AG09309 (cell line): ENCODE data around the gene MUCL3.

Experiments
- DNase-seq: peaks from one replicate; pipeline ENCODE4 v3.0.0-alpha.2; 2010; ENCODE audit warnings: low read depth
- H3K4me3 ChIP-seq: 2 replicates; pipeline ENCODE4 v1.5.1; 2011; ENCODE audit warnings: mild to moderate bottlenecking, low read depth, low read length, moderate library complexity; ENCODE audit not compliant: control insufficient read depth
- CTCF ChIP-seq: IDR thresholded peaks from 2 replicates; pipeline ENCODE4 v1.5.1; 2011; ENCODE audit warnings: mild to moderate bottlenecking, low read depth, low read length, inconsistent platforms; ENCODE audit not compliant: insufficient read depth, control insufficient read depth; ENCODE audit errors: missing control alignments

MUCL3 gene

GRCh38 chr6:30939473-30939872 is 1.3 kb upstream of the MUCL3 start:
- no peak for DNase-seq
- TF ChIP-seq CTCF: no peak
- H3K4me3 ChIP-seq: no peak overlapping the region

- DNase-seq: peak; percentile 43
- peak; percentile 76 for TF ChIP-seq CTCF
- H3K4me3 ChIP-seq: no peak overlapping the region
Measured at GRCh38 chr6:30942338-30943060, 1.7 kb downstream of the MUCL3 start.

GRCh38 chr6:30944051-30944450 is 3.3 kb downstream of the MUCL3 start:
- no peak for TF ChIP-seq CTCF
- DNase-seq: no peak
- H3K4me3 ChIP-seq: no peak overlapping the region

DNA sequence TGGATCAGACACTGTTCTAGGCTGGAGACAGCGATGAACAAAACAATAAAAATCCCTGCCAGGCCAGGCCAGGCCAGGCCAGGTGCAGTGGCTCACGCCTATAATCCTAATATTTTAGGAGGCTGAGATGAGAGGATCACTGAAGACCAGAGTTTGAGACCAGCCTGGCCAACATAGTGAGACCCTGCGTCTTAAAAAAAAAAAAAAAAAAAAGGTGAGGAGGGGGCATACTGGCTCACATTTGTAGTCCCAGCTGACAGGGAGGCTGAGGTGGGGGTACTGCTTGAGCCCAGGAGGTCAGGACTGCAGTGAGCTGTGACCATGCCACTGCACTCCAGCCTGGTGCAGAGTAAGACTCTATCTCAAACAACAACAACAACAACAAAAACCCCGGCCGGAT is 4.5 kb downstream of the MUCL3 start:
- no peak overlapping the region for H3K4me3 ChIP-seq
- TF ChIP-seq CTCF: no peak
- no peak for DNase-seq

DNA sequence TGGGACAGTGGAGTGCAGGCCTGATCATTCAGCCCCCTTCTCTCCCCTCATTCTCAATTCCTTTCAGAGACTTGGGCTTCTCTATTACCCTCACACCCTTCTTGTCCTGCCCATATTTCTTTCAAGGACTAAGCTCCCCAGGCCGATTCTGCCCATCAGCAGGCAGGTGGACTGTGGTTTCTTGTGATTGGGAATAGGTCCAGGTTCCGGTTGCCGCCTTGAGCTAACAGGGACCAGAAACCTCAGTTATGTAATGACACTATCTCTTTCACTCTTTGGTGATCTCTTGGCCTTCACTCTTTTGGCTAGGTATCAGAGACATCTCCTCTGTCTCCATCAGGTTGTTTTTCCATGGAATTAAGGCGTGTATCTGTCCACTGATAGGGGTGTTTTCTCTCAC is 6.5 kb downstream of the MUCL3 start:
- no peak for DNase-seq
- no peak for TF ChIP-seq CTCF
- H3K4me3 ChIP-seq: no peak overlapping the region

DNA sequence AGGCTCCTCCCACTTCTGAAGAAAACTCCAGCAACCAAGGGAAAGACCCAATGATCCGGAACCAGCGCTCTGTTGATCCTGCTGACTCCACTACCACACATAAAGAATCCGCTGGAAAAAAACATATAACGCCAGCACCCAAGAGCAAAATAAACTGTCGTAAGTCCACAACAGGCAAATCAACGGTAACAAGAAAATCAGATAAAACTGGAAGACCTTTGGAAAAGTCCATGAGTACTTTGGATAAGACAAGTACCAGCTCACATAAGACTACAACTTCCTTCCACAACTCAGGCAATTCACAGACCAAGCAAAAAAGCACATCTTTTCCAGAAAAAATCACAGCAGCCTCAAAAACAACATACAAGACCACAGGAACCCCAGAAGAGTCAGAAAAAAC is 8.0 kb downstream of the MUCL3 start:
- DNase-seq: no peak
- no peak for TF ChIP-seq CTCF
- H3K4me3 ChIP-seq: no peak overlapping the region
